GM18526 (cell line): ENCODE measurements around the gene KCNK3.

Experiments used
- POLR2A ChIP-seq: IDR thresholded peaks from 3 replicates; pipeline ENCODE4 v1.6.1; 2011; ENCODE audit not compliant: insufficient read length; ENCODE audit errors: extremely low read depth

KCNK3 gene

GRCh38 chr2:26655611-26656195 lies 36.8 kb upstream of the KCNK3 start:
- TF ChIP-seq POLR2A: no peak

- TF ChIP-seq POLR2A: no peak
Measured at GRCh38 chr2:26657265-26657664, 35.3 kb upstream of the KCNK3 start.

DNA sequence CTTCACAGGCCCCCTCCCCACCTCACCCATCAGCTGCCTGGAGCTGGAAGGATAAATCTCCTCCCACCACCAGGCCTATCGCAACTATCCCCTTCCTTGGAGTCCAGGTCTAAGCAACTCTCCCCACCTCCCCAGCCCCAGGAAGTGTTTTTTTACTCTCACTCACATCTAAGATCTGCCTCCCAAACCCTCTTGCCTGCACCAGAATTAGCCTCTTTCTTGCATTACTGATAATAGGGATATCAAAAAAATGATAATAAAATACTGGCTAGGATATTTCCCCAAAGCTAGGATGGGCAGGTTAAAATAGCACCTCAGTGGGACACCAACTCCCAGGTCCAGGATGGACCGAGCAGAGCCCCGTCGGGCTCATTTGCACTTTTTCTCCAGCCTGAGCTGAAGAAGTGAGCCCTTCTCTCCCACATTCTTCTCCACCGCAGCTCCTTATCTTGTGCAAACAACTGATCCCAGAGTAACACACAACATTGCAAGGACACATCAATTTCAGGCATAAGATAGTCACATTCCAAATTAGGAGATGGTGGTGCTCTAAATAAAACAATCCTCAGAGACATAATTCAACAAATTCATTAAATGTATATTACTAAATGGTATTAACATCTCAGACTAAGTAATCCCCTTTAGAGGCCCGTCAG lies 33.7 kb upstream of the KCNK3 start:
- no peak for TF ChIP-seq POLR2A

DNA sequence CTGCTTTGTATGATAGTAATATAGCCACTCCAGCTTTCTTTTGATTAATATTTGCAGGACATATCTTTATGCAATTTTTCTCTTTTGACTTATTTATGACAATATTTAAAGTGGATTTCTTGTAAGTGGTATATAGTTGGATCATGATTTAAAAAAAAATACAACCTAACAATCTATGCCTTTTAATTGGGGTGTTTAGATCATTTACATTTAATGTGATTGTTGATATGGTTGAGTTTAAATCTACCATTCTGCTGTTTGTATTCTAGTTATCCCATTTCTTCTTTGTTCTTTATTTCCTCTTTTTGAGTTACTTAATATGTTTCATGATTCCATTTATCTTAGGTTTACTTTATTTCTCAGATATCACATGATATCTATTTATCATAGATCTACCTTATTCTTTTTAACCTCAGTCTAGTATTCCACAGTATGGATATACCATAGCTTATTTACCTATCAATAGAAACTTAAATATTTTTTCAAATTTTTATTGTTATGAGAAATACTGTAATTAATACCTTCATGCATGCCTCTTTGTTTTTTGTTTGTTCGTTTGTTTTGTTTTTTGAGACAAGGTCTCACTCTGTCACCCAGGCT lies 32.1 kb upstream of the KCNK3 start:
- TF ChIP-seq POLR2A: no peak

- no peak for TF ChIP-seq POLR2A
Measured at GRCh38 chr2:26666671-26667070, 25.9 kb upstream of the KCNK3 start.

GRCh38 chr2:26668041-26668440 lies 24.5 kb upstream of the KCNK3 start:
- no peak for TF ChIP-seq POLR2A

- no peak for TF ChIP-seq POLR2A
Measured at GRCh38 chr2:26668856-26669750, 23.4 kb upstream of the KCNK3 start.

DNA sequence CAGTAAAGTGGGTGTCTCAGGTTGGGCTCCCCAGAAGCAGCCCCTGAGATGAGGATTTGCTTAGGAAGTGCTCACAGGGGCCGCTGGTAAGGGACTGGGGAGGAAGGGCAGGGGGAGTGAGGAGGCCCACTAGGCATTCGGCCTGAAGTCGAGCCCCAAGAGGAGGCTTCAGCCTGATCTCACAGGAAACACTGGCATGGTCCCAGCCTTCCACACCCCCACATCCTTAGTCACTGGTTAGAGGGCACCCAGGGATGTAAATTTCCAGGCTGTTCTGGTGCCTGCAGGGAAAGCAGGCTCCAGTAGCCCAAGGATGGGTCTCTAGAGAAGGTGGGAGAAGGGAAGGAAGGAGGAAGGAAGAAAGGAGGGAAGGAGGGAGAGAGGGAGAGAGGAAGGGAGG lies 22.4 kb upstream of the KCNK3 start:
- no peak for TF ChIP-seq POLR2A

GRCh38 chr2:26670931-26671460 lies 21.5 kb upstream of the KCNK3 start:
- TF ChIP-seq POLR2A: no peak

DNA sequence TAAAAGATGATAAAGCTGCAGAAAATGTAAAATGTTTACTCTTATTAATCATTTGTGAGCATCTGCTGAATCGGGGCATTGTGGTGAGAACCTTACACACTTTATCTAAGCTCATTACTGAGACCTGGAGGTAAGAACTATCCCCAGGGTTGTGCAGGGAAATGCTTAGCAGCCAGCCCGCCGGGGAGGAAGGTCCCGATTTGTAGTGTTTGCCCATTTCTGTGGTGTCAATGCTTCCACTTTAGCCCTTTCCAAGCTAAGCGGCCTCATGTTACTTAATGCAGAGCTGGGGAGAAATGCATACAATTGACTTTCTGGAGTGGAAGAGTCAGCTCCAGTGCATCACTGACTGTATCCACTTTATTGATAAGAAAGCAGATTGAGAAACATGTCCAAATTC lies 20.8 kb upstream of the KCNK3 start:
- no peak for TF ChIP-seq POLR2A

- no peak for TF ChIP-seq POLR2A
Measured at GRCh38 chr2:26672112-26672817, 20.3 kb upstream of the KCNK3 start.

- TF ChIP-seq POLR2A: no peak
Measured at GRCh38 chr2:26672818-26673393, 19.6 kb upstream of the KCNK3 start.

- no peak for TF ChIP-seq POLR2A
Measured at GRCh38 chr2:26674002-26674751, 18.3 kb upstream of the KCNK3 start.

DNA sequence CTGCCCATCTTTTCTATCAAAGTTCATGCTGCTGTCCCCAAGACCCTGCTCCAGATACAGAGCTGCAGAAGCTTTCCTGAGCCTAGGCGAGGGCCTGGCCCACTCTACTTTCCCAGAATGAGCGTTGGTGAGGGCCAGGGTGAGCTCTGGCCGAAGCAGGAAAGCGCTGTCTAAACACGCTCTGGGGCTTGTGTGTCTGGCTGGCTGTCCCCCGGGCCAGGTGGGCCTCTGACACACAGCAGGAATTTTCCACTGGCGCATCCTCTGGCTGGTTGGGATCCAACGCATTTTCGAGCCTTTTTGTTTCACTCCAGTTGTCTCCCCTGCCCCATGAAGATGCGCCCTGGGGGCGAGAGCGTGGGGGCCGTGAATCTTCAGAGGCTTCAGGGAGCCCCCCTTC lies 17.8 kb upstream of the KCNK3 start:
- TF ChIP-seq POLR2A: no peak

- no peak for TF ChIP-seq POLR2A
Measured at GRCh38 chr2:26675651-26676255, 16.8 kb upstream of the KCNK3 start.
